ENCODE measurements around the gene PTCD3. TPM values are rescaled to one million over a fixed set of nuclear protein-coding genes. Genes with fewer than 3 reads are reported as not detected.

The PTCD3 gene
- total RNA-seq (2022; extraction: Qiagen RNA extraction) = 56.4 to 83.2 TPM (median 70.0 TPM) in 5 replicates

GRCh38 chr2:86105969-86106945, at the start of gene PTCD3:
PTCD3 (plus strand) TSS chr2:86106235; CDS start chr2:86106248, 13 bp downstream.

GRCh38 chr2:86105252-86105968, 625 bp upstream of the PTCD3 start, which contains the start of gene POLR1A:
POLR1A (minus strand) TSS chr2:86105886; CDS start chr2:86105776, 110 bp downstream.

Other genes starting within 250 kb of the PTCD3 start
- 23.9 to 31.5 TPM (median 28.6 TPM) in 5 replicates for gene ST3GAL5, start 217.2 kb upstream of the PTCD3 start, total RNA-seq (2022; extraction: Qiagen RNA extraction)
- 19.1 to 23.2 TPM (median 21.1 TPM) in 5 replicates for gene POLR1A, start 349 bp upstream of the PTCD3 start, total RNA-seq (2022; extraction: Qiagen RNA extraction)
- gene IMMT, start 89.2 kb downstream of the PTCD3 start, total RNA-seq (2022; extraction: Qiagen RNA extraction) = 102 to 118 TPM (median 107 TPM) in 5 replicates
- 67.4 to 101 TPM (median 69.8 TPM) in 5 replicates for gene MRPL35, start 93.2 kb downstream of the PTCD3 start, total RNA-seq (2022; extraction: Qiagen RNA extraction)
- 0.92 to 1.1 TPM (median 1.0 TPM) in 5 replicates for gene REEP1, start 231.4 kb downstream of the PTCD3 start, total RNA-seq (2022; extraction: Qiagen RNA extraction)

Measured in A549 treated with AZD2906 at 1 μM for 4 hours (cell line).